ENCODE measurements around the gene CHGA. TPM values are rescaled to one million over a fixed set of nuclear protein-coding genes. Genes with fewer than 3 reads are reported as not detected.

The CHGA gene
- total and polyA plus RNA-seq, 7 donors = 0.99 to 55.4 (median 5.0) TPM

GRCh38 chr14:92928961-92929688 is 6.2 kb downstream of the CHGA start:
- DNase-seq = no peak
- 81 to 86% methylated on average over 12 of the region's 12 CpGs for WGBS, 2 donors
- Histone ChIP-seq H3K27me3 (no peaks in the 10 kb centered on the region), H3K4me3 (no peak overlapping the region), H3K9me3 (no peaks in the 10 kb centered on the region), H3K4me1 (no peaks in the 10 kb centered on the region), H3K27ac (no peak overlapping the region), H3K36me3 (peaks cover 0 to 4% (median 0%) of the 10 kb centered on the region in 4 donors)
- TF ChIP-seq EP300 (IDR thresholded peaks at IDR 0.05) = no peak
- TF ChIP-seq POLR2AphosphoS5 (IDR thresholded peaks at IDR 0.05) = no peak
- no peak for TF ChIP-seq CTCF (IDR thresholded peaks at IDR 0.05)
- no peak for TF ChIP-seq POLR2A (IDR thresholded peaks at IDR 0.05)
- intact Hi-C loops (cut with DNase I) = no loop called here

GRCh38 chr14:92929689-92930608 is 7.0 kb downstream of the CHGA start:
- H3K4me1 ChIP-seq = no peaks in the 10 kb centered on the region
- no peaks in the 10 kb centered on the region for H3K27me3 ChIP-seq
- no peak overlapping the region for H3K4me3 ChIP-seq
- H3K9me3 ChIP-seq = no peaks in the 10 kb centered on the region
- no peak overlapping the region for H3K27ac ChIP-seq
- no peak for TF ChIP-seq CTCF (IDR thresholded peaks at IDR 0.05)
- no peak for TF ChIP-seq EP300 (IDR thresholded peaks at IDR 0.05)
- TF ChIP-seq POLR2AphosphoS5 (IDR thresholded peaks at IDR 0.05) = no peak
- no peak for TF ChIP-seq POLR2A (IDR thresholded peaks at IDR 0.05)
- WGBS, 2 donors = 85 to 89% methylated on average over 20 of the region's 20 CpGs
- intact Hi-C loops (cut with DNase I) = no loop called here
- peaks cover 0 to 4% (median 0%) of the 10 kb centered on the region in 4 donors for H3K36me3 ChIP-seq
- DNase-seq = no peak

- Histone ChIP-seq H3K27me3 (no peaks in the 10 kb centered on the region), H3K36me3 (peaks cover 0 to 10% (median 1%) of the 10 kb centered on the region in 4 donors), H3K4me3 (no peak overlapping the region), H3K27ac (no peak overlapping the region), H3K9me3 (no peaks in the 10 kb centered on the region), H3K4me1 (no peaks in the 10 kb centered on the region)
- no peak for DNase-seq
- TF ChIP-seq CTCF (IDR thresholded peaks at IDR 0.05) (no peak), POLR2AphosphoS5 (IDR thresholded peaks at IDR 0.05) (no peak), POLR2A (IDR thresholded peaks at IDR 0.05) (no peak), EP300 (IDR thresholded peaks at IDR 0.05) (no peak)
- 78% methylated on average over 8 of the region's 8 CpGs for WGBS, 2 donors
- intact Hi-C loops (cut with DNase I) = no loop called here
These were observed 8.0 kb downstream of the CHGA start for GRCh38 chr14:92930737-92931602.

- TF ChIP-seq POLR2AphosphoS5 (IDR thresholded peaks at IDR 0.05) = no peak
- no peak for TF ChIP-seq EP300 (IDR thresholded peaks at IDR 0.05)
- TF ChIP-seq POLR2A (IDR thresholded peaks at IDR 0.05) = no peak
- TF ChIP-seq CTCF (IDR thresholded peaks at IDR 0.05) = no peak
- Histone ChIP-seq H3K27me3 (no peaks in the 10 kb centered on the region), H3K36me3 (peaks cover 0 to 19% (median 7%) of the 10 kb centered on the region in 4 donors), H3K9me3 (no peaks in the 10 kb centered on the region), H3K4me3 (no peak overlapping the region), H3K27ac (no peak overlapping the region), H3K4me1 (no peaks in the 10 kb centered on the region)
- DNase-seq = no peak
- intact Hi-C loops (cut with DNase I) = no loop called here
- WGBS, 2 donors = 90 to 93% methylated on average over 18 of the region's 18 CpGs
These were observed 8.9 kb downstream of the CHGA start for GRCh38 chr14:92931681-92932447.
